C4-2B (cell line): ENCODE results near the gene LOXL1.

Source experiments
- ZFX ChIP-seq: fragments of 450-650 bp; IDR thresholded peaks from 2 replicates; pipeline ENCODE4 v1.6.1; 2017
- TF ChIP-seq, protein P1 (sequence below): fragments of 450-650 bp; conservative IDR thresholded peaks from 2 replicates; pipeline ENCODE4 v1.5.1; 2017; ENCODE audit warnings: mild to moderate bottlenecking

DNA sequence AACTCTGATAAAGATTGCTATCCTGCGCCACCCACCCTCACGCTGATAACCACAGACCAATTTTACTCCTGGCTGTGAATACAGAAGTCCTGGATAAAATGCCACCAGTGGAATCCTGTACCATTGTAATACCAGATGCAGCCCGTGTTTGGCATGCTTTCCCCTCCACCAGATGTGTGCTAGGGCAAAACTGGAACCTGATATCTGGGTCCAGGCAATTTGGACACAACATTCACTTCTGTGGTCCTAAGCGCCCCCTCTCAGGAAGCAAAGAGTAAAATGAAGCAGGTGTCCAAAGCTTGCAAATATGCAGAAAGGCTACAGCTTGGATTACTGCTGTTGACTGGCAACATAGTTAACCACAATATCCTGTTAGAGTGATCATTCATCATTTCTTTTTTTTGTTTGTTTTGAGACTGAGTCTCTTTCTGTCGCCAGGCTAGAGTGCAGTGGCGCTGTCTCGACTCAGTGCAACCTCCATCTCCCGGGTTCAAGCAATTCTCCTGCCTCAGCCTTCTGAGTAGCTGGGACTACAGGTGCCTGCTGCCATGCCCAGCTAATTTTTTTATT lies 32.8 kb downstream of the LOXL1 start:
- TF ChIP-seq, protein P1, sequence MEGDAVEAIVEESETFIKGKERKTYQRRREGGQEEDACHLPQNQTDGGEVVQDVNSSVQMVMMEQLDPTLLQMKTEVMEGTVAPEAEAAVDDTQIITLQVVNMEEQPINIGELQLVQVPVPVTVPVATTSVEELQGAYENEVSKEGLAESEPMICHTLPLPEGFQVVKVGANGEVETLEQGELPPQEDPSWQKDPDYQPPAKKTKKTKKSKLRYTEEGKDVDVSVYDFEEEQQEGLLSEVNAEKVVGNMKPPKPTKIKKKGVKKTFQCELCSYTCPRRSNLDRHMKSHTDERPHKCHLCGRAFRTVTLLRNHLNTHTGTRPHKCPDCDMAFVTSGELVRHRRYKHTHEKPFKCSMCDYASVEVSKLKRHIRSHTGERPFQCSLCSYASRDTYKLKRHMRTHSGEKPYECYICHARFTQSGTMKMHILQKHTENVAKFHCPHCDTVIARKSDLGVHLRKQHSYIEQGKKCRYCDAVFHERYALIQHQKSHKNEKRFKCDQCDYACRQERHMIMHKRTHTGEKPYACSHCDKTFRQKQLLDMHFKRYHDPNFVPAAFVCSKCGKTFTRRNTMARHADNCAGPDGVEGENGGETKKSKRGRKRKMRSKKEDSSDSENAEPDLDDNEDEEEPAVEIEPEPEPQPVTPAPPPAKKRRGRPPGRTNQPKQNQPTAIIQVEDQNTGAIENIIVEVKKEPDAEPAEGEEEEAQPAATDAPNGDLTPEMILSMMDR: no peak
- no peak for TF ChIP-seq ZFX
